ENCODE measurements around the gene SPEM3. TPM values are rescaled to one million over a fixed set of nuclear protein-coding genes. Genes with fewer than 3 reads are reported as not detected.

SPEM3 gene
- total RNA-seq, 3 donors from 2014 or later (not counting 1 experiment from before 2014, with no cell fraction given) = not detected

- Mint-ChIP-seq H3K27me3 (ENCODE audit: low read depth in 2 of 2) (no peaks in the 10 kb centered on the region), H3K4me3 (no peak overlapping the region), H3K9me3 (no peaks in the 10 kb centered on the region), H3K27ac (no peak overlapping the region), H3K4me1 (no peaks in the 10 kb centered on the region), H3K36me3 (no peaks in the 10 kb centered on the region)
- ATAC-seq = no peak
- no peak overlapping the region for H3K4me3 ChIP-seq (ENCODE audit: low read length)
- no peak for DNase-seq
- H3K36me3 ChIP-seq (ENCODE audit: control insufficient read depth, insufficient read depth, low read length) = no peaks in the 10 kb centered on the region
- H3K9me3 ChIP-seq (ENCODE audit: control insufficient read depth, insufficient read depth, low read length) = no peaks in the 10 kb centered on the region
- 92% methylated on average over 4 of the region's 4 CpGs for WGBS (ENCODE audit: insufficient coverage)
- H3K4me1 ChIP-seq (ENCODE audit: control insufficient read depth, insufficient read depth, low read length) = no peaks in the 10 kb centered on the region
- no peaks in the 10 kb centered on the region for H3K27me3 ChIP-seq (ENCODE audit: control insufficient read depth, insufficient read depth, low read length)
- intact Hi-C loops (cut with micrococcal nuclease) = no loop called here
- TF ChIP-seq CTCF (IDR thresholded peaks at IDR 0.05) = no peak
- H3K27ac ChIP-seq (ENCODE audit: low read length) = no peak overlapping the region
These were observed 5.0 kb upstream of the SPEM3 start for GRCh38 chr17:7423679-7424078.

DNA sequence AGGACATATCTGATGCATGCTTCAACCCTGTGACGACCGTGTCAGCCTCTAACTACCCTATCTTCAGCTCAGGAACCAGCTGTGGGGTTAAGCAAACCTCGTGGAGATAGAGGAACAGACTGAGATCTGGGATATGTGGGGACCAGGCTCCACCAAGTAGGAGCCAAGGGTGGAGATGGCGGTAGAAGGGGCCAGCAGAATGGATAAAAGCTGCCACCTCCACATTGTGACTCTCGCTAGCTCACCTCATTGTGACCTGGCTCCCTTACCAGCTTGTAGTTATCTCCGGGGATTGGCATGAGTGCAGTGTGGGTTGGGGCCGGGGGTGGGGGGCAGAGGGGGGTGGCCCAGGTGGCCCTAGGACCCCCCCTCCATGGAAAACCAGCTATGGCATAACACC lies 3.3 kb upstream of the SPEM3 start, which contains the start of gene SPEM2:
SPEM2 (plus strand) TSS at position 301 of the 400 bp plus-strand sequence; CDS start at position 374, 73 bp downstream.
- Mint-ChIP-seq H3K4me3 (no peak within 1 kb of the TSS), H3K4me1 (no peaks in the 10 kb centered on the region), H3K27ac (no peak within 1 kb of the TSS), H3K27me3 (ENCODE audit: low read depth in 2 of 2) (no peaks in the 10 kb centered on the region), H3K36me3 (no peaks in the 10 kb centered on the region), H3K9me3 (no peaks in the 10 kb centered on the region)
- H3K27me3 ChIP-seq (ENCODE audit: control insufficient read depth, insufficient read depth, low read length) = no peaks in the 10 kb centered on the region
- no peaks in the 10 kb centered on the region for H3K4me1 ChIP-seq (ENCODE audit: control insufficient read depth, insufficient read depth, low read length)
- intact Hi-C loops (cut with micrococcal nuclease) = no loop called here
- H3K27ac ChIP-seq (ENCODE audit: low read length) = no peak within 1 kb of the TSS
- no peaks in the 10 kb centered on the region for H3K36me3 ChIP-seq (ENCODE audit: control insufficient read depth, insufficient read depth, low read length)
- no peak within 1 kb of the TSS for H3K4me3 ChIP-seq (ENCODE audit: low read length)
- WGBS (ENCODE audit: insufficient coverage) = 82% methylated on average over 5 of the region's 7 CpGs
- H3K9me3 ChIP-seq (ENCODE audit: control insufficient read depth, insufficient read depth, low read length) = no peaks in the 10 kb centered on the region
- TF ChIP-seq CTCF (IDR thresholded peaks at IDR 0.05) = no peak
- ATAC-seq (no peak), DNase-seq (no peak)

DNA sequence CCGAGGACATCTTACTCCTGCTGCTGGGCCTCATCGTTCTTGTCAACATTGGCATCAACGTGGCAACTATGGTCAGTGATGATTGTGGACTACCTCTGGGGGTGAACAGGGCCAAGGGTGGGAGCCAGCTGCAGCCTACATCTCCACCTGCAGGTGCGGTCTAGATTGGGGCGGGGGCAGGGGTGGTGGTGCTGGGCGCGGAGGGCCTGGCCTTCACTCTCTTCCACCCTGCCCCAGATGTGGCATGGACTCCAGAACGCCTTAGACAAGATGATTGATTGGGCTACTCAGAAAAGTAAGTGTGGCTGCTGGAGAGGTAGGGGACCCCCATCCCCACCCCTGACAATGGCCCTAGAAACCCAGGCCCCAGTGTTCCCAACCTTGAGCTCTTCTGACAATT lies 2.9 kb upstream of the SPEM3 start:
- 92% methylated on average over 8 of the region's 8 CpGs for WGBS (ENCODE audit: insufficient coverage)
- no peaks in the 10 kb centered on the region for H3K9me3 Mint-ChIP-seq
- no peaks in the 10 kb centered on the region for H3K4me1 Mint-ChIP-seq
- H3K27ac Mint-ChIP-seq = no peak overlapping the region
- H3K4me3 Mint-ChIP-seq = no peak overlapping the region
- no peaks in the 10 kb centered on the region for H3K9me3 ChIP-seq (ENCODE audit: control insufficient read depth, insufficient read depth, low read length)
- no peak for ATAC-seq
- no peak overlapping the region for H3K27ac ChIP-seq (ENCODE audit: low read length)
- no peaks in the 10 kb centered on the region for H3K4me1 ChIP-seq (ENCODE audit: control insufficient read depth, insufficient read depth, low read length)
- no peaks in the 10 kb centered on the region for H3K36me3 Mint-ChIP-seq
- H3K27me3 Mint-ChIP-seq (ENCODE audit: low read depth in 2 of 2) = no peaks in the 10 kb centered on the region
- intact Hi-C loops (cut with micrococcal nuclease) = no loop called here
- no peak for DNase-seq
- H3K36me3 ChIP-seq (ENCODE audit: control insufficient read depth, insufficient read depth, low read length) = no peaks in the 10 kb centered on the region
- no peak for TF ChIP-seq CTCF (IDR thresholded peaks at IDR 0.05)
- H3K27me3 ChIP-seq (ENCODE audit: control insufficient read depth, insufficient read depth, low read length) = no peaks in the 10 kb centered on the region
- H3K4me3 ChIP-seq (ENCODE audit: low read length) = no peak overlapping the region

GRCh38 chr17:7426203-7426863 lies 2.3 kb upstream of the SPEM3 start:
- intact Hi-C loops (cut with micrococcal nuclease) = no loop called here
- H3K4me1 ChIP-seq (ENCODE audit: control insufficient read depth, insufficient read depth, low read length) = no peaks in the 10 kb centered on the region
- no peak overlapping the region for H3K27ac ChIP-seq (ENCODE audit: low read length)
- no peak for TF ChIP-seq CTCF (IDR thresholded peaks at IDR 0.05)
- Mint-ChIP-seq H3K27ac (no peak overlapping the region), H3K27me3 (ENCODE audit: low read depth in 2 of 2) (no peaks in the 10 kb centered on the region), H3K9me3 (no peaks in the 10 kb centered on the region), H3K36me3 (no peaks in the 10 kb centered on the region), H3K4me1 (no peaks in the 10 kb centered on the region), H3K4me3 (no peak overlapping the region)
- no peaks in the 10 kb centered on the region for H3K36me3 ChIP-seq (ENCODE audit: control insufficient read depth, insufficient read depth, low read length)
- ATAC-seq (no peak), DNase-seq (no peak)
- 94% methylated on average over 33 of the region's 33 CpGs for WGBS (ENCODE audit: insufficient coverage)
- no peak overlapping the region for H3K4me3 ChIP-seq (ENCODE audit: low read length)
- H3K27me3 ChIP-seq (ENCODE audit: control insufficient read depth, insufficient read depth, low read length) = no peaks in the 10 kb centered on the region
- H3K9me3 ChIP-seq (ENCODE audit: control insufficient read depth, insufficient read depth, low read length) = no peaks in the 10 kb centered on the region

All from natural killer cell (primary cell).